Trophoblast cell (in vitro differentiated cells and primary cell): ENCODE results near the gene UGT1A10.

Experiments used
- DNase-seq, 2 donors: peaks; one replicate each; pipeline ENCODE4 v3.0.0-alpha.2; 2016
- H2AFZ ChIP-seq: 2 replicates; pipeline ENCODE4 v1.6.1; 2013; ENCODE audit warnings: low read length, moderate library complexity, mild to moderate bottlenecking; ENCODE audit not compliant: insufficient read depth, poor library complexity
- H2AK5ac ChIP-seq: 2 replicates; pipeline ENCODE4 v1.6.1; 2013; ENCODE audit warnings: mild to moderate bottlenecking, low read length
- H2BK120ac ChIP-seq: 2 replicates; pipeline ENCODE4 v1.6.1; 2013; ENCODE audit warnings: low read length, mild to moderate bottlenecking, moderate library complexity; ENCODE audit not compliant: insufficient read depth, poor library complexity
- H2BK12ac ChIP-seq: 2 replicates; pipeline ENCODE4 v1.6.1; 2013; ENCODE audit warnings: mild to moderate bottlenecking, low read length, moderate library complexity
- H2BK5ac ChIP-seq: 2 replicates; pipeline ENCODE4 v1.6.1; 2013; ENCODE audit warnings: low read length, low read depth, moderate library complexity, mild to moderate bottlenecking; ENCODE audit not compliant: poor library complexity
- H3K14ac ChIP-seq: 2 replicates; pipeline ENCODE4 v1.6.1; 2013; ENCODE audit warnings: mild to moderate bottlenecking, low read length
- H3K18ac ChIP-seq: 2 replicates; pipeline ENCODE4 v1.6.1; 2013; ENCODE audit warnings: mild to moderate bottlenecking, low read length
- H3K23ac ChIP-seq: 2 replicates; pipeline ENCODE4 v1.6.1; 2013; ENCODE audit warnings: low read length
- H3K27ac ChIP-seq: 2 replicates; pipeline ENCODE4 v1.5.1; 2013; ENCODE audit warnings: low read depth, mild to moderate bottlenecking, inconsistent platforms, low read length, moderate library complexity
- H3K27me3 ChIP-seq: 2 replicates; pipeline ENCODE4 v1.6.1; 2013; ENCODE audit warnings: inconsistent platforms, mild to moderate bottlenecking, low read length, moderate library complexity; ENCODE audit not compliant: insufficient read depth
- H3K36me3 ChIP-seq, 2 experiments: 1 replicate in 1 of 2; 2 replicates in 1 of 2; pipeline ENCODE4 v1.6.1; 2013; ENCODE audit warnings: low read length in 2 of 2, mild to moderate bottlenecking in 2 of 2, moderate library complexity in 1 of 2; ENCODE audit not compliant: insufficient read depth in 2 of 2, control insufficient read depth in 1 of 2
- H3K4ac ChIP-seq: 2 replicates; pipeline ENCODE4 v1.6.1; 2013; ENCODE audit warnings: low read depth, mild to moderate bottlenecking, low read length, moderate library complexity
- H3K4me1 ChIP-seq, 2 experiments: 1 replicate in 1 of 2; 2 replicates in 1 of 2; pipeline ENCODE4 v1.6.1; 2013; ENCODE audit warnings: low read length in 2 of 2, mild to moderate bottlenecking in 2 of 2, moderate library complexity in 1 of 2; ENCODE audit not compliant: insufficient read depth in 2 of 2, control insufficient read depth in 1 of 2
- H3K4me2 ChIP-seq: 2 replicates; pipeline ENCODE4 v1.6.1; 2013; ENCODE audit warnings: inconsistent platforms, mild to moderate bottlenecking, low read length, moderate library complexity
- H3K4me3 ChIP-seq: 2 replicates; pipeline ENCODE4 v1.5.1; 2013; ENCODE audit warnings: mild to moderate bottlenecking, low read depth, low read length, inconsistent platforms
- H3K79me1 ChIP-seq: one replicate; pipeline ENCODE4 v1.6.1; 2013; ENCODE audit warnings: low read length
- H3K79me2 ChIP-seq: 2 replicates; pipeline ENCODE4 v1.6.1; 2013; ENCODE audit warnings: low read length, mild to moderate bottlenecking; ENCODE audit not compliant: control insufficient read depth, insufficient read depth, poor library complexity
- H3K9ac ChIP-seq: 2 replicates; pipeline ENCODE4 v1.6.1; 2013; ENCODE audit warnings: mild to moderate bottlenecking, low read length
- H3K9me3 ChIP-seq: 2 replicates; pipeline ENCODE4 v1.6.1; 2013; ENCODE audit warnings: low read depth, mild to moderate bottlenecking, control low read depth, inconsistent platforms, low read length; ENCODE audit not compliant: insufficient read depth
- H4K12ac ChIP-seq: 2 replicates; pipeline ENCODE4 v1.6.1; 2013; ENCODE audit warnings: low read depth, mild to moderate bottlenecking, low read length, moderate library complexity
- H4K8ac ChIP-seq: 2 replicates; pipeline ENCODE4 v1.6.1; 2013; ENCODE audit warnings: low read depth, mild to moderate bottlenecking, low read length, moderate library complexity
- H4K91ac ChIP-seq: one replicate; pipeline ENCODE4 v1.6.1; 2013; ENCODE audit warnings: low read depth, mild to moderate bottlenecking, low read length, moderate library complexity
- WGBS: extraction: QIAGEN DNeasy Blood & Tissue Kit; methylation state at CpG from one replicate; pipeline ENCODE4 v1.1.7; 2013; ENCODE audit warnings: missing lambda C conversion rate; ENCODE audit not compliant: insufficient read length, insufficient coverage; ENCODE audit errors: extremely low coverage; 5-methylcytosine and 5-hydroxymethylcytosine counted together

Gene UGT1A10

GRCh38 chr2:233780771-233781170 is 144.5 kb downstream of the UGT1A10 start:
- DNase-seq = no peak
- no peak overlapping the region for H3K14ac ChIP-seq
- no peak overlapping the region for H3K27ac ChIP-seq
- no peak overlapping the region for H4K12ac ChIP-seq
- H2BK5ac ChIP-seq = no peak overlapping the region
- H3K79me2 ChIP-seq = no peaks in the 10 kb centered on the region
- no peaks in the 10 kb centered on the region for H3K79me1 ChIP-seq
- no peak overlapping the region for H3K9ac ChIP-seq
- H3K18ac ChIP-seq = no peak overlapping the region
- H3K27me3 ChIP-seq = no peaks in the 10 kb centered on the region
- H3K4me2 ChIP-seq = no peak overlapping the region
- H3K36me3 ChIP-seq = no peaks in the 10 kb centered on the region
- no peak overlapping the region for H2AK5ac ChIP-seq
- H4K91ac ChIP-seq = no peak overlapping the region
- 100% methylated on average over 1 of the region's 4 CpGs for WGBS
- no peak overlapping the region for H3K23ac ChIP-seq
- no peaks in the 10 kb centered on the region for H3K4me1 ChIP-seq
- no peak overlapping the region for H4K8ac ChIP-seq
- peaks cover 14% of the 10 kb centered on the region for H3K9me3 ChIP-seq
- H2AFZ ChIP-seq = no peak overlapping the region
- no peak overlapping the region for H3K4ac ChIP-seq
- H3K4me3 ChIP-seq = no peak overlapping the region
- H2BK12ac ChIP-seq = no peak overlapping the region
- H2BK120ac ChIP-seq = no peak overlapping the region

GRCh38 chr2:233789554-233789953 is 153.3 kb downstream of the UGT1A10 start:
- H3K4me2 ChIP-seq = no peak overlapping the region
- no peak overlapping the region for H3K18ac ChIP-seq
- H2AK5ac ChIP-seq = no peak overlapping the region
- no peak overlapping the region for H2AFZ ChIP-seq
- no peak overlapping the region for H2BK12ac ChIP-seq
- no peaks in the 10 kb centered on the region for H3K27me3 ChIP-seq
- H4K8ac ChIP-seq = no peak overlapping the region
- H3K36me3 ChIP-seq = no peaks in the 10 kb centered on the region
- no peak overlapping the region for H4K91ac ChIP-seq
- no peak for DNase-seq
- H3K79me2 ChIP-seq = no peaks in the 10 kb centered on the region
- H3K23ac ChIP-seq = no peak overlapping the region
- no peak overlapping the region for H3K27ac ChIP-seq
- H3K14ac ChIP-seq = no peak overlapping the region
- no peak overlapping the region for H3K4me3 ChIP-seq
- WGBS = no CpG with 5 or more reads among the region's 7 CpGs
- no peaks in the 10 kb centered on the region for H3K79me1 ChIP-seq
- peaks cover 10% of the 10 kb centered on the region for H3K9me3 ChIP-seq
- no peak overlapping the region for H3K9ac ChIP-seq
- H3K4me1 ChIP-seq = no peaks in the 10 kb centered on the region
- no peak overlapping the region for H2BK120ac ChIP-seq
- no peak overlapping the region for H3K4ac ChIP-seq
- no peak overlapping the region for H4K12ac ChIP-seq
- H2BK5ac ChIP-seq = no peak overlapping the region

DNA sequence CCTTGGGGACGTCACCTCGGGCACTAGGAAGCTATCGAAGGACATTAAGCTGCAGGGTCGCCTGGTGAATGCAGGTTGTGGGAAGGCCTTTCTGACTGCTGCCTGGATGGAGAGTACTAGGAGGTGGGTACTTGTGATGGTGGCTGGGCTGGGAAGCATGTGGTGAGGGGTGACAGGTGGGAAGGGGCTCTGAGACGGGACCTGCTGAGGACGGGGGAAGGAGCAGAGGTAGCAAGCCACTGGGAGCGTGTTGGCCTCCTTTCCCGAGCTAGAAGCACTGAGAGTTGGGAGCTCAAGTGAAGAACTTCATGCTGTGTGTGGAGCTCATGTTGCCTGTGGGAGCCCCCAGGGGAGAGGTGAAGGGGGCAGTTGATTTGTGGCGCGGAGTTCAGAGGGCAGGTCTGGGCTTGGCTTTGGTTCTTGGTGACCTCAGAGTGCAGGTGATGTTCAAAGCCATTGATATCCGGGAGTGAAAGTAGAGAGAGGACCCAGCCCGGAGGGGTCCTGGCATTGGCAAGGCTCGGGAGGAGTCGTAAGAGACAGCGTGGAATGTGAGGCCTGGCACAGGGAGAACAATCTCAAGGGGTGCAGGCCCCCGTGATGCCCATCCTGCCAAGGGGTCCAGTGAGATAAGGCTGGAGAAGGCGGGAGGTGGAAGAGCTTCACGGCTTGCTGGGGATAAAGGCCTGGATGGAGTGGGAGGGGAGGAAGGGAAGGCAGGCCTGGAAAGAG is 155.1 kb downstream of the UGT1A10 start:
- H3K14ac ChIP-seq = no peak overlapping the region
- H3K4me2 ChIP-seq = no peak overlapping the region
- no peaks in the 10 kb centered on the region for H3K27me3 ChIP-seq
- H3K36me3 ChIP-seq = no peaks in the 10 kb centered on the region
- no peaks in the 10 kb centered on the region for H3K4me1 ChIP-seq
- H4K8ac ChIP-seq = no peak overlapping the region
- no peak overlapping the region for H2BK120ac ChIP-seq
- no peaks in the 10 kb centered on the region for H3K79me2 ChIP-seq
- WGBS = no CpG with 5 or more reads among the region's 18 CpGs
- no peak overlapping the region for H3K27ac ChIP-seq
- no peak overlapping the region for H3K18ac ChIP-seq
- H3K9me3 ChIP-seq = peaks cover 13% of the 10 kb centered on the region
- H3K79me1 ChIP-seq = no peaks in the 10 kb centered on the region
- H2AFZ ChIP-seq = no peak overlapping the region
- no peak overlapping the region for H2BK5ac ChIP-seq
- no peak overlapping the region for H3K9ac ChIP-seq
- H4K12ac ChIP-seq = no peak overlapping the region
- no peak overlapping the region for H2BK12ac ChIP-seq
- no peak overlapping the region for H3K4ac ChIP-seq
- no peak overlapping the region for H4K91ac ChIP-seq
- DNase-seq = no peak
- no peak overlapping the region for H3K23ac ChIP-seq
- no peak overlapping the region for H2AK5ac ChIP-seq
- no peak overlapping the region for H3K4me3 ChIP-seq

- Histone ChIP-seq H2AFZ (no peak overlapping the region), H3K4ac (no peak overlapping the region), H4K91ac (no peak overlapping the region), H3K9me3 (peaks cover 13% of the 10 kb centered on the region), H3K27ac (no peak overlapping the region), H3K27me3 (no peaks in the 10 kb centered on the region), H3K36me3 (no peaks in the 10 kb centered on the region), H3K79me1 (no peaks in the 10 kb centered on the region), H3K18ac (no peak overlapping the region), H2BK5ac (no peak overlapping the region), H2BK120ac (no peak overlapping the region), H4K8ac (no peak overlapping the region), H3K23ac (no peak overlapping the region), H4K12ac (no peak overlapping the region), H3K4me2 (no peak overlapping the region), H2AK5ac (no peak overlapping the region), H2BK12ac (no peak overlapping the region), H3K9ac (no peak overlapping the region), H3K14ac (no peak overlapping the region), H3K4me3 (no peak overlapping the region), H3K79me2 (no peaks in the 10 kb centered on the region), H3K4me1 (no peaks in the 10 kb centered on the region)
- WGBS = no CpG with 5 or more reads among the region's 9 CpGs
- DNase-seq = no peak
These were observed 155.7 kb downstream of the UGT1A10 start for GRCh38 chr2:233791883-233792329.
